Mucosa of stomach (tissue), 1 donor: ENCODE measurements around the gene HSPA13.

Experiments used
- H3K27me3 ChIP-seq: one replicate; pipeline ENCODE4 v1.7.0; 2013; ENCODE audit warnings: mild to moderate bottlenecking, low read length; ENCODE audit not compliant: control insufficient read depth, insufficient read depth
- H3K36me3 ChIP-seq: one replicate; pipeline ENCODE4 v1.7.0; 2013; ENCODE audit warnings: low read length; ENCODE audit not compliant: control insufficient read depth, insufficient read depth
- H3K4me1 ChIP-seq: one replicate; pipeline ENCODE4 v1.7.0; 2013; ENCODE audit warnings: mild to moderate bottlenecking, low read length; ENCODE audit not compliant: control insufficient read depth, insufficient read depth
- H3K4me3 ChIP-seq: one replicate; pipeline ENCODE4 v1.7.0; 2013; ENCODE audit warnings: low read length
- H3K9ac ChIP-seq: one replicate; pipeline ENCODE4 v1.7.0; 2013; ENCODE audit warnings: mild to moderate bottlenecking, low read length, moderate library complexity
- H3K9me3 ChIP-seq: one replicate; pipeline ENCODE4 v1.7.0; 2013; ENCODE audit warnings: mild to moderate bottlenecking, low read length, moderate library complexity; ENCODE audit not compliant: control insufficient read depth
- donor health status: Pancreatic carcinoma.

The HSPA13 gene, protein sequence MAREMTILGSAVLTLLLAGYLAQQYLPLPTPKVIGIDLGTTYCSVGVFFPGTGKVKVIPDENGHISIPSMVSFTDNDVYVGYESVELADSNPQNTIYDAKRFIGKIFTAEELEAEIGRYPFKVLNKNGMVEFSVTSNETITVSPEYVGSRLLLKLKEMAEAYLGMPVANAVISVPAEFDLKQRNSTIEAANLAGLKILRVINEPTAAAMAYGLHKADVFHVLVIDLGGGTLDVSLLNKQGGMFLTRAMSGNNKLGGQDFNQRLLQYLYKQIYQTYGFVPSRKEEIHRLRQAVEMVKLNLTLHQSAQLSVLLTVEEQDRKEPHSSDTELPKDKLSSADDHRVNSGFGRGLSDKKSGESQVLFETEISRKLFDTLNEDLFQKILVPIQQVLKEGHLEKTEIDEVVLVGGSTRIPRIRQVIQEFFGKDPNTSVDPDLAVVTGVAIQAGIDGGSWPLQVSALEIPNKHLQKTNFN

DNA sequence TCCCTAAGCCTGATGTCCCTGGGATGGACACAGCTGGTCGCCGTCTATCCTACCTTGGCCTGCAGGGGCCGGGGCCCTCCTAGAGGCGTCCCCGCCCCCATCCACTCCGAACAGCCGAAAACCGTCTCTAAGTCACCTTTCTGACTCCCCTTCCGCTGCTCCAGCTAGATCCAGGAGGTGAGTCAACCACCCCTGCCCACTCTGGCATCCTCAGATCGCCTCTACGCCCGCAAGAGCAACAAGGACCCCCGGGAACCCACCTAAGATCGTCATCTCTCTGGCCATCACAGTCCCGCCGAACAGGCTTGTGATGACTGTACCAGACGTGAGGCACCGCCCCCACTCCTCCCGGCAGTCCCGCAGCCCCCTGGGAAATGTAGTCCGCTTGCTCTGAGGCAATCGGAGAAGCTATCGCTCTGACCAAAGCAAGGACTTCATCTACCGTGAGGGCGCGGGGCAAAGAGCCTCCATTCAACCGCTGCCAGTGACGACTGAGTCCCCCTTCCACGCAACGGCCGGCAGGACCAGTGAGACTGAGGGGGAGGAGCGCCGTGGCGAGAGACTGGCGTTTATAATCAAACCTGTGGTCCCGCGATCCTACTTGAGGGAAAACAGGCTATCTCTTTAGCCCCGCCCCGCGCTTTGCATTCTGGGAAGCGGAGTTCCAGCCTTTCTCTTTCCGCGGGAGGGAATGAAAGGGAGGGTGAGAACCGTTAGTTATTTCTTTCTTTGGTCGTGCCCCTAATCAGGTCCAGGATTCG lies at the start of gene HSPA13:
Gene HSPA13, minus strand, starts transcription at position 312 of the 761 bp plus-strand sequence. Its CDS starts 27 bp downstream, at position 285.
- H3K27me3 ChIP-seq, result no peaks in the 10 kb centered on the region
- peaks cover 6% of the 10 kb centered on the region for H3K4me1 ChIP-seq
- H3K4me3 ChIP-seq, result peak within 1 kb of the TSS; percentile 91
- peak within 1 kb of the TSS; percentile 80 for H3K9ac ChIP-seq
- no peaks in the 10 kb centered on the region for H3K36me3 ChIP-seq
- H3K9me3 ChIP-seq, result no peaks in the 10 kb centered on the region

DNA sequence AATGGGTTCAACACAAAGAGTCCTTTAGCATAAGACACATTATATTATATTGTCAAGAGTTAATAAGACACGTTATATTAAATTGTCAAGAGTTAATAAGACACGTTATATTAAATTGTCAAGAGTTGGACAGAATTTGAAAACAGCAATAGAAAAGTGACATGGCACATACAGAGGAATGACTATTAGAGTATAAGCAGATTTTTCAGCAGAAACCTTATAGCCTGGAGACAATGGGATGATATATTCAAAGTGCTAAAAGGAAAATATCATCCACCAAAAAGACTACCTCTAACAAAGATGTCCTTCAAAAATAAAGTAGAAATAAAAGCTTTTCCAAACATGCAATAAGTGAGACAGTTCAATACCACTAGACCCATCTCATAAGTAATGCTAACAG lies 36.0 kb upstream of the HSPA13 start:
- H3K27me3 ChIP-seq, result no peaks in the 10 kb centered on the region
- no peaks in the 10 kb centered on the region for H3K9me3 ChIP-seq
- H3K9ac ChIP-seq, result no peak overlapping the region
- no peaks in the 10 kb centered on the region for H3K36me3 ChIP-seq
- no peak overlapping the region for H3K4me3 ChIP-seq
- H3K4me1 ChIP-seq, result no peaks in the 10 kb centered on the region

DNA sequence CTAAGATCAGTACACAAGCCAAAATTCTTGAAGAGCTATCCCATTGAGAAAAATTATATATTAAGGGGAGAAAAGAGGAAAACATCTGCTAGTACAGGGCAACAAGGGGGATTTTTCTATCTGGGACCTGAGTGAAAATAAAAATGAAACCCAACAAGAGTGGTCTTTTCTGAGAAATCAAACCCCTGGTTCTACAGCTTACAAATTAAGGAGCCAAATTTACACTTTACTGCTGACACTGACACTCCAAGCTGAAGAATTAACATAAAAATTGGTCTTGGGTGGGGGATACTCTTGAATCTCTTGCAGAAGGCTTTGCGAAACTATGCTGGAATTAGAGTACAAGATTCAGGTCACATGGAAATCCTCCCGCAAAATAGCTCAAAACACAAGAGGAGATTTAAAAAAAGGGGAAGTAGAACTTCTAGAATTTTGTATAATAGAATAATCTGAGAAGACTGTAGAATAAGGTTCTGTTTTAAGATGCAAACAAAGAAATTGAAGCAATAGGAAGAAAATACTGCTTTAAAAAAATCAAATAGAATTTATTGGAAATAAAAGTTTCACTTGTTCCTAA lies 32.1 kb upstream of the HSPA13 start:
- Histone ChIP-seq H3K4me3 (no peak overlapping the region), H3K9me3 (no peaks in the 10 kb centered on the region), H3K4me1 (no peaks in the 10 kb centered on the region), H3K36me3 (no peaks in the 10 kb centered on the region), H3K9ac (no peak overlapping the region), H3K27me3 (no peaks in the 10 kb centered on the region)

DNA sequence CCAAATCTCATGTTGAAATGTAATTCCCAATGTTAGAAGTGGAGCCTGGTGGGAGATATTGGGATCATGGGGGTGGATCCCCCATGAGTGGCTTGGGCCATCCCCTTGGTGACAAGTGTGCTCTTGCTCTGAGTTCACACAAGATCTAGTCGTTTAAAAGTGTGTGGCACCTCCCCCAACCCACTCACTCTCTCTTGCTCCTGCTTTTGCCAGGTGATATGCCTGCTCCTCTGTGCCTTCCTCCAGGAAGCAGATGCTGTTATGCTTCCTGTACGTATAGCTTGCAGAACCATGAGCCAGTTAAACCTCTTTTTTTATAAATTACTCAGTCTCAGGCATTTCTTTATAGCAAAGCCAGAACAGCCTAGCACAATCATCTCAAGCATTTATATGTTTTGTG lies 23.0 kb upstream of the HSPA13 start:
- no peak overlapping the region for H3K9ac ChIP-seq
- no peaks in the 10 kb centered on the region for H3K9me3 ChIP-seq
- no peaks in the 10 kb centered on the region for H3K27me3 ChIP-seq
- no peak overlapping the region for H3K4me3 ChIP-seq
- H3K36me3 ChIP-seq, result no peaks in the 10 kb centered on the region
- H3K4me1 ChIP-seq, result no peaks in the 10 kb centered on the region

DNA sequence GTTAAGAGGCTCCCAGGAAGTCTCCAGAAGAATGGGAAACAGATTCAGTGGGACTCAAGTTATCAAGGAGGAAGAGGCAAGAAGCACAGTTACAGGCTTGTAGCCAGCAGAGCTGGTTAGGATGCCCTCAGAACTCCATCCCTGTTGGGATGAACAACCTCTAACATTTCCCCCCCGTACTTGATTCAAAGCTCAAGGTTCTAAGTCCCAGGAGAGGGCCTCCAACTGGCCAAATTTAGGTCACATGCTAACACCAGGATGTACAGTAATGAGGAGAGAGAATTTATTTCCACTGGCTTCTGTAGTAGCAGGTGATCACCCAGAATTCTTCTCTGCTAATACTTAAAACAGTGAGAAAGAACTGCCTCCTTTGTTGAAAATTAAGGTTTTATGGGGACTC lies 22.3 kb upstream of the HSPA13 start:
- Histone ChIP-seq H3K9ac (no peak overlapping the region), H3K4me3 (no peak overlapping the region), H3K9me3 (no peaks in the 10 kb centered on the region), H3K36me3 (no peaks in the 10 kb centered on the region), H3K27me3 (no peaks in the 10 kb centered on the region), H3K4me1 (no peaks in the 10 kb centered on the region)

DNA sequence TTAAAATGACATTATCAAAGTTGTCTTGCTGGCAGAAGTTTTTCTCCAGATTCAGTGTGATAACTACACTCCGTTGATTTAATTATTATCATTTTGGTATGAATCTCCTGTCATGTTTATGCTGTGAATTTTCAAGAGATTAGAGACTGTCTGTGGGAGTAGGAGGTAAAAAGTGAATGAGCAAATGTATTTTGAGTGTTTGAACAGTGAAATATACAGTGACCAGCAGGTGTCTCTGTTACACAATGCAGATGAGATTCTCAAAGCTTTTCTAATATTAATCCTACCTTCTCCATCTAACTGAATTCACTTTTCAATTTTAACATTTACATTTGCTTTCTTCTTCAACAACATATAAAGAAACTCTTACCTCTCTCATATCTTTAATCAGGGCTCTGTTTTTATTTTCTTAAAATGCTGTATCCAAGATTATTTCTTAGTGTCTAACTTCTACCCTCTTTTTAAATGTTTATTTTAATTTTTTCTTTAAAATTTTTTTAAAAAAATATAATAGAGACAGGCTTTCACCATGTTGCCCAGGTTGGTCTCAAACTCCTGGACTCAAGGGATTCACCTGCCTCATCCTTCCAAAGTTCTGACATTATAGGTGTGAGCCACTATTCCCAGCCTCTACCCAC lies 20.9 kb upstream of the HSPA13 start:
- H3K36me3 ChIP-seq, result no peaks in the 10 kb centered on the region
- no peaks in the 10 kb centered on the region for H3K9me3 ChIP-seq
- no peaks in the 10 kb centered on the region for H3K27me3 ChIP-seq
- H3K9ac ChIP-seq, result no peak overlapping the region
- H3K4me1 ChIP-seq, result no peaks in the 10 kb centered on the region
- no peak overlapping the region for H3K4me3 ChIP-seq

DNA sequence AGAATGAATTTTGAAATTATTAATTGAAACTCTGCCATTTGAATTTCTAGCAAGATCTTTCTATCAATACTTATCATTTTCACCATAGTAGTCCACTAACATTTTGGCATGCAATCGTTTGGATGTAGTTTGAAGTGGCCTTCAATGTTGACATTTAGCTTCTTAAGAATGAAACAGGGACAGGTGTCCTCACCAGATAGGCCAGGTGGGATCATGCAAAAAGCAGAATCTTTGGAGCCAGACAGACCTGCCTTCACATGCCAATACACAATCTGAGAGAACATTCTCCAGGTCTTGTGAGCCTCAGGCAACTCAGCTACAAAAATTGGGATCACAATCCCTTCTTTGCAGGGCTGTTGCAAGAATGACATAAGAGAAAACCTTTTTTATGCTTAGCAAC lies 18.3 kb upstream of the HSPA13 start:
- Histone ChIP-seq H3K27me3 (no peaks in the 10 kb centered on the region), H3K9me3 (no peaks in the 10 kb centered on the region)

DNA sequence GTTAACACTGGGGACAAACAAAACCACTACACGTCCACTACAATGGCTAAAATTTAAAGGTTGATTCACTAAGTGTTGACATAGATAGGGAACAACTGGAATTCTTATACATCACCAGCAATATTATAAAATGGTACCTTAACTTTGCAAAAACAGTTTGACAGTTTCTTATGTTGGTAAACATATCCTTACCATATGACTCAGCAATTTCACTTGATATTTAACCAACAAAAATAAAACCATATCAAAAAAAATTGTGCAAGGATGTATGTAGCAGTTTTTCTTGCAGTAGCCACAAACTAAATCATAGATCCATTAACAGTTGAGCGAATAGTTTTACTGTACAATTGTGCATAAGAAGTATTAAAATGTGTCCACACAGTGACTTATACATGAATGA lies 5.3 kb upstream of the HSPA13 start:
- no peak overlapping the region for H3K4me3 ChIP-seq
- H3K27me3 ChIP-seq, result no peaks in the 10 kb centered on the region
- peaks cover 6% of the 10 kb centered on the region for H3K4me1 ChIP-seq
- H3K36me3 ChIP-seq, result no peaks in the 10 kb centered on the region
- H3K9me3 ChIP-seq, result no peaks in the 10 kb centered on the region
- no peak overlapping the region for H3K9ac ChIP-seq

More for the DNA sequence above, 18.3 kb upstream of the HSPA13 start:
- no peak overlapping the region for H3K9ac ChIP-seq
- H3K4me1 ChIP-seq, result no peaks in the 10 kb centered on the region
- H3K4me3 ChIP-seq, result no peak overlapping the region
- H3K36me3 ChIP-seq, result no peaks in the 10 kb centered on the region

DNA sequence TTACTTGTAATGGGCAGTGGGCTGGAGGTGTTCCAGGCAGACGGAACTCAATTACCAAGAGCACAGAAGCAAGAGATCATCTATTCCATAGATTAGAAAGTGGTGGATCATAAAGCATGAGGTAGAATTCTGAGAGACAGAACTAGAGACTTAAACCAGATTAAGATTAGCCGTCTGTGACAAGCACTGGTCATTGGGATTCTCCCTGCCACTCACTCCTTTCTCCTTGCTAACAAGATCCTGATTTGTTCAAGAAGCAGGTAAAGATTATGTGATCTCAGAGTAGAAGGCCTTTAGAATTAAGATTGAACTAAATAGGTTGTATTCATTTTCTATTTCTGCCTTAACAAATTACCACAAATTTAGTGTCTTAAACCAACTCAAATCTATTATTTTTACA lies 1.5 kb upstream of the HSPA13 start:
- no peaks in the 10 kb centered on the region for H3K36me3 ChIP-seq
- H3K9ac ChIP-seq, result no peak overlapping the region
- no peak overlapping the region for H3K4me3 ChIP-seq

DNA sequence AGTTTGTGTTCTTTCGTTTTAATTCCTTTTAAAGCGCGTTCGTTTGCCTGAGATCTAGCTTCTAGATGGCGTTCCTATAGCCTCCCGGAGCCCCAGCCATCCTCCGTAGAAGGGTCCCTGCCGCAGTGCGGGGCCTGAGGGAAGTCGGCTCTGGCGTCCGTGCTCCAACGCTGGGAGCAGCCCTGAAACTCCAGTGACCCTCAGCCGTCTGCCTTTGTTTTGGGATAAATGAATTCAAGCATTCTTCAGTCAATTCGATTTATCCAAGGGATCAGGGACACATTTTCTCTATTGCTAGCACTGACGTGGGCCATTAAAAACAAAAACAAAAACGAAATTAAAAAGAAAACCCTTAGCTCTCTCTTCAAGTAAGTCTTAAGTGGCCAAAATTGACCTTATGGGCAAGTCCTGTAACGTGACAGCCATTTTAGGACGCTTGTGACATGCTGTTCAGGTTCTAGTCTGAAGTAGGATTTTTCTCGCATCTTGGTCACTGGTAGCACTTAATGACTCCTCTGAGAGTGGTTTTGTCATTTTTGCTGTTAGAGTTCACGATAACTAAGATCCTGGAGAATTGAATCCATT lies 742 bp upstream of the HSPA13 start:
- Histone ChIP-seq H3K4me1 (peaks cover 6% of the 10 kb centered on the region), H3K27me3 (no peaks in the 10 kb centered on the region), H3K9ac (peak overlapping the region; percentile 80), H3K36me3 (no peaks in the 10 kb centered on the region), H3K4me3 (peak overlapping the region; percentile 91), H3K9me3 (no peaks in the 10 kb centered on the region)

More for the DNA sequence above, 1.5 kb upstream of the HSPA13 start:
- H3K4me1 ChIP-seq, result peaks cover 6% of the 10 kb centered on the region
- H3K9me3 ChIP-seq, result no peaks in the 10 kb centered on the region
- H3K27me3 ChIP-seq, result no peaks in the 10 kb centered on the region

DNA sequence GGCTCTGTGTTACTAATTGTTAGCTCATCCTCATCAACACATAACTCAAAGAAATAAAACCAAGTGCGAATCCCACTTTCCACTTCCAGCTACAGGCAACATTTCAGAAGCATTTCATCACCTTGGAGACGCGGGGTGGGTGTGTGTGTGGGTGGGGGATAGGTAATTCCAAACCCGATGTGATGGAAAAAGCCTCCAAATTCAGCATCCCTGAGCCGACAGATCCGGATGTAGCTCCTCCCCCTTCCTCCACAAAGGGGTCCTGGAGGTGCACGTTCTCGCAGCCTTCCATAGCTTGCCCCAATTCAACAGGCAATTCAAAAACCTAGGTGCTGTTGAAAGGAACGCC lies 486 bp downstream of the HSPA13 start:
- no peaks in the 10 kb centered on the region for H3K9me3 ChIP-seq
- peak overlapping the region; percentile 70 for H3K4me3 ChIP-seq
- no peaks in the 10 kb centered on the region for H3K27me3 ChIP-seq
- no peaks in the 10 kb centered on the region for H3K36me3 ChIP-seq
- H3K4me1 ChIP-seq, result peaks cover 6% of the 10 kb centered on the region
- H3K9ac ChIP-seq, result peak overlapping the region; percentile 80
